Bone marrow (tissue), 2 donors: ENCODE results near the gene WNK1.
"Not testable (repeated sequence)": the region's sequence is repeated elsewhere in the genome, so short reads cannot be mapped to it uniquely, and the experiment has no call there.

Source experiments
- DNase-seq, 2 donors: peaks; one replicate each; lab custom pipeline; 2025; lab: John Stamatoyannopoulos, UW

WNK1 gene

DNA sequence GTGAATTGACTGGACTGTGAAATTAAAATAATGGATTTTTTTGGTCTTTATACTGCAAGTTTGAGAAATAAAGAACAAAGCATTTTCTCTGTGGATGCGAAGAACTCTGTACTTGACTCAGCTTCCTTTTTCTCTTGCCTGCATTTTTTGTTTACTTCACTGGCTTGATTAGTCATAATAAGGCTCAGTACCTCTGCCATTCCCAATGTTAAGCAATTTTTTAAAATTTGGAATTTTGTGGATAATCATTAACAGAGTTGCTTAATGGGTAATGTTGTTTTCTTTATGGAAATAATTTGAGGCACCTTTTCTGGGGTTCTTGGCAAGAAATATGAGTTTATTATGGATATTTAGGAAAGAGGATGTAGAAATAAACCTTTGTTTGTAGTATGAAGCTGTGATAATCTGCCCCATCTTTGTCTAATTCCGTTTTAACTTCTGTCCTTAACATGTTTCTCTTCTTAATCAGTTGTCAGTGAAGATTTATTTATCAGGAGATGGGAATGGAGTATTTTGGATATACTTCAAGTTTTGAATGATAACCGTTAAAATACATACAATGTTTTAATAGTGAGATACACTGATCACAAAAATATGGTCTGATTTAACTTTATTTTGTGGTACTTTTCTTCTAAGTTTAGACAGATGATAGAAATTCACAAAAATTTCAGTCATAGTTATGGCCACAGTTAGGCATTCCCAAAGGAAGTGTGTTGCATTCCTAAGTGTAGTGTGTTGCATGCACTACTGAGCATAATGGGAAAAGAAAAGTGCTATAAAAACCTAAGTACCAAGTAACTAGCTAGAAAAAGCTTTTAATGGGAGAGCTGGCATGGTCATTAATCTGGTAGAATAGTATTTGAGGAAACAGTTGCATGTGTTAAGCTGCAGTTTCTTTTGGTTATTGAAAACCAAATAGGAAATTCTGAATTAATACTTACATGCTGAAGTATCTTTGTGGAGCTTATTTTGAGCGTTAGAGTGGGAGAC, 27.7 kb downstream of the WNK1 start:
- peak in 1 of 2 donors; percentile 48 for DNase-seq

DNA sequence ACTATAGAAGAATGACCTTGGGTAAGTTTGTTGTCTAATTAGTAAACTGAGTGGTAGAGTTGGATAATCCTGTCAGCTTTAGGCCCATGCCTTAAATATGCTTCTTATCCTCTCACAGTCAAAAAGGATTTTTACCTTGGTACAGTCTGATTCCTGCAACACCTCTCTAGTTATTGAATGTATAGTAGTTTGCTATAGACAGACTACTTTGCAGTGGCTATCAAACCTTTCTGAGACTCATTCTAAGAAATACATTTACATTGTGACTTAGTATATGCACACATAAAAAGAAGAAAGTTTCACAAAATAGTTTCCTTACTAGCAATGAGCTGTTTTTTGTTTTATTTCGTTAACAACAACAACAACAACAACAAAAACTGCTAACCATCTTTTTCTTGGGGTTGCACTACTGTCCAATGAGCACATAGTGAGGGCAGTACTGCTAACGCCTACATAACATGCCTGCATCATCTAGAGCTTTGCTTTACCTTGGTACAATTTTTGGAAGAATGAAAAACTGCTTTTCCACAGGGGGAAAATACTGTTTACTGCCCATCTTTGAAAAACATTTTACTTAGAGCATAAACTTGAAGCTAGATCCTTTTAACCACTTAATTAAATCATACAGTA, 28.5 kb downstream of the WNK1 start:
- no peak for DNase-seq

DNA sequence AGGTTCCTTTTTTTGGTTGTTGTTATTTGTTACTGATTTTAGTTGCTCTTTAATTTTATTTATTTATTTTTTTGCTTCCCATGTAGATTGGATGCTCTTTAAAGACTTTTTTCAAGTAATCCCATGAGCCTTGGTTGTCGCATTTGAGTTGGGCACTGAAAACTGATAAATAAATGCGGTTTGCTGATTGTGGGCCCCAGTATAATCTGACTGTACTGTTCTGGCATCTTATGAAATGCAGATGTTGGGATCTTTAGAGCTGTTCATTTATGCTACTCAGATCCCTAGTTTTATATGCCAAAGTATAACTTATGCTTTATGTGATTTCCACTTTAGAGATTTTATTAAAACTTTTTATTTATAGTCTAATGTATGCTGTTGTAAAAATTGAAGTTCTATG, 33.3 kb downstream of the WNK1 start:
- no peak for DNase-seq

DNA sequence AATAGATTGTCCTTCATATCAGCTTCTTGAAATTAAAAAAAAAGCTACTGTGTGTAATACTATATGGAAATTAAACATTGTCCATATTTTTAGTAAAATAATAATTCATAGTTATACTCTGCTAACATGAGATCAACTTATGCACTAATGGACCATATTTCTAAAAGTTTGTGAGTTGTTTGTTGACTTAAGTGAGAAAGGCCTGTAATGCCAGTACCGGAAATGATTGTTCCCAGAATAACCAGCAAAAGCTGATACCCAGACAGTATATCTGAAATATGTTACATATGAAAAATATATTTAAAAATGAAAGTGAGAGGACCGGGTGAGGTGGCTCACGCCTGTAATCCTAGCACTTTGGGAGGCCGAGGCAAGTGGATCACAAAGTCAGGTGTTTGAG, 35.9 kb downstream of the WNK1 start:
- no peak for DNase-seq

DNA sequence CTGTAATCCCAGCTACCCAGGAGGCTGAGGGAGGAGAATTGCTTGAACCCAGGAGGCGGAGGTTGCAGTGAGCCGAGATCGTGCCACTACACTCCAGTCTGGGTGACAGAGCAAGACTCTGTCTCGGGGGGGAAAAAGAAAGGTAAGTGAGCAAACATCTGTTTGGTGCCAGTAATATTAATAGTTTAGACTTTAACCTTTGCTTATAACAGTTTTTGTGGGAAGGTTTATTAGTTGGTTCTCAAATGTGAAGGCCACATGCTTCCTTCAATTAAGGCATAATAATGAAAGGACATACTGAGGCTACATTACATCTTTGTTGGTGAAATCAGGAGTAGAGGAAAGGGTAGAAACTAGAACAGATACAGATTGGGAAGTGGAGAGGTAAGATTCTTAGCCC, 36.4 kb downstream of the WNK1 start:
- not testable (repeated sequence) for DNase-seq

DNA sequence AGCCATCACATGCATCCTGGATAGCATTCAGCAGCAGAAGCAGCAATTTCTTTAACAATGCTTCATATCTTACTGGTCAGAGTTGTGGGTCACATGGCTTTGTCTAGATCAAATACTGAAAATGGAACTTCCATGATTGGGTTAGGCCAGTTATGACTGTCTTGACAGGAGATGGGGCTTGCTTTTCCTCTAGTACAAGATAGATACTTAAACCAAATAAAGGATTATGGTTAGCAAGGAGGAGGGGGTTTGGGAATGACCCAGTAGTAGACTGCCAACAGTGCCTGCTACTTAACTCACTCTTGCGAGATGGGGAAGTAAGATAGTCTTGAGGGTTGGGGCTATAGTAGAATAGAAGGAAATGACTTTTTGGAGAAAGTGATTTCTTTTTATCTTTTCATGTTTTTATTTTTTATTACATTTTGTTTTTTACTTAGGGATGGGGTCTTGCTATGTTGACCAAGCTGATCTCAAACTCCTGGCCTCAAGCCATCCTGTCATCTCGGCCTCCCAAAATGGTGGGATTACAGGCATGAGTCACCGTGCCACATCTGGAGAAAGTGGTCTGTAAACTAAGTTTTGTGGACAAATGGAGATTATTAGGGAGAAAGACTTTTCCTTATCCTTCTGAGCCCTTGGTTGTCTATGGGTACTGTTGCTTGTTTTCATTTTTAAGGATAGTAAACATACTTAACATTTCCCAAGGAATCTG, 37.6 kb downstream of the WNK1 start:
- peak in 1 of 2 donors; percentile 10 for DNase-seq

DNA sequence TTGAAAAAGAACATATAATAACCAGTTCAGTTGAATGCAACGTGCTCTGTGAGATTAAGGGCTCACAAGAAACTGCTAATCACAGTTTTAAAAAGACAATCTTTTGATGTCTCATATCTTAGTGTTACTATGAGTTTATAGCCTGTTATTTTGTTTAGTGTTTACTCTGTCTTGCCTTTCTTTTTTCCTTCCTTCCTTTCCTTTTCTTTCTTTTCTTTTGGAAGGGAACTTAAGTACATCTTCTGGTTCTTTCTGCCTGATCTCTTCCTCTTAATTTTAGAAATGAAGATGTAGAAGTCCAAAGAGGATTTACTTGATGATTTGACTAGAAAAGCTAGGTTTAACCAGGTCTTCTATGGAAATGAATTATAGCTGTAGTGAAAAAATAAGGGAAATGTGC, 38.2 kb downstream of the WNK1 start:
- DNase-seq = no peak

DNA sequence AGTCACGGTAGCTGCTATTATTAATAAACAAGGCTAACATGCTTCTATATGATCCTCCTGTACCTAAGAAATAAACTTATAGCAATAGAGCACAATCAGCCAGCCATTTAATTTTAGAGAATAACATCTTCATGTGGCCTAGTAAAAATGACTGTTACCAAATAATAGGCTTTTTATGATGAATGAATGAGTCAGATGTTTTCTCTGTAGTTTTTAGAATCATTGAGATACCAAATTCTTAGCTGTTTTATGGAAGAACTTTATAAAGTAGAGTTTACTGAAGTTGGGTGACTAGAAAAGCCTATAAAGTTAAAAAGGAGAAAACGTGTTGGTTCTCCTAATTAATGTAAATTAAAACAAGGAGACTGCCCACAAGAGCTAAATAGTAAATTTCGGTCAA, 40.7 kb downstream of the WNK1 start:
- no peak for DNase-seq

DNA sequence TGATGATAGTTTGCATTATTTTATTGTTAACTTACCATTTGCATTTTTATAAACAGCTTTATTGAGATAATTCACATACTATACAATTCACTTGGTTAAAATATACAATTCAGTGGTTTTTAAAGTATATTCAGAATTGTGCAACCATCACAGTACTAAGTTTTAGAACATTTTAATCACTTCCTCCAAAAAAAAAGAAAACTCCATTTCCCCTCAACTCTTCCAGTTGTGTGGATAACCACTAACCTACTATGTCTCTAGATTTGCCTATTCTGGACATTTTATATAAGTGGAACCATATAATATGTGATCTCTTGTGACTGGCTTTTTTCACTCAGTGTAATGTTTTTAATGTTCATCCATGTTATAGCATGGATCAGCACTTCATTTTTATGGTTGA, 41.3 kb downstream of the WNK1 start:
- DNase-seq = no peak

DNA sequence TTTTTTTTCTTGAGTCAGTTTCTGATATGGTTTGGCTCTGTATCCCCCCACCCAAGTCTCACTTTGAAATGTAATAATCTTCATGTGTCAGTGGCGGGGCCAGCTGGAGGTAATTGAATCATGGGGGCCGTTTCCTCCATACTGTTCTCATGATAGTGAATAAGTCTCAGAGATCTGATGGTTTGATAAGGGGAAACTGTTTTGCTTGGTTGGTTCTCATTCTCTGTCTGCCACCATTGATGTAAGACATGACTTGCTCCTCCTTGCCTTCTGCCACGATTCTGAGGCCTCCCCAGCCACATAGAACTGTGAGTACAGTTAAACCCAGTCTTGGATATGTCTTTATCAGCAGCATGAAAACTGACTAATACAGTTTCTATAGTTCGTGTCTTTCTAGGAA, 42.9 kb downstream of the WNK1 start:
- DNase-seq = peak in 1 of 2 donors; percentile 84

DNA sequence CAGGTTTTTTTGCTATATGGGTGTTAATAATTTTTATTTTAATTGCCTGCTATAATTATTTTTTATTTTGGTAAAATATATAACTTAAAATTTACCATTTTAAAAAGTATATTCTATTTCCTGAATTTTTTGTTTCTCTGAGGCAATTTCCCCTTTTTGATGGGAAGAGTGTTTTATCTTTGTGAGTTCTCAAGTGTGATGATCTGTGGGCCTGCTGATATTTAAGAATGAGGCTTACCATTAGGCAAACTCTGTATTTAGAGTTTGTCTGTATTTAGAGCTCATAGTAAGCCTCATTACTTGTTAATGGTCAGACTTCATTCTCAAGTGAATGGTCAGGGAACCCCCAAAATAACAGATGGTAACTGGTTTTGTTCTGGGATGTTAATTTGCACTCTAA, 48.0 kb downstream of the WNK1 start:
- DNase-seq = no peak

DNA sequence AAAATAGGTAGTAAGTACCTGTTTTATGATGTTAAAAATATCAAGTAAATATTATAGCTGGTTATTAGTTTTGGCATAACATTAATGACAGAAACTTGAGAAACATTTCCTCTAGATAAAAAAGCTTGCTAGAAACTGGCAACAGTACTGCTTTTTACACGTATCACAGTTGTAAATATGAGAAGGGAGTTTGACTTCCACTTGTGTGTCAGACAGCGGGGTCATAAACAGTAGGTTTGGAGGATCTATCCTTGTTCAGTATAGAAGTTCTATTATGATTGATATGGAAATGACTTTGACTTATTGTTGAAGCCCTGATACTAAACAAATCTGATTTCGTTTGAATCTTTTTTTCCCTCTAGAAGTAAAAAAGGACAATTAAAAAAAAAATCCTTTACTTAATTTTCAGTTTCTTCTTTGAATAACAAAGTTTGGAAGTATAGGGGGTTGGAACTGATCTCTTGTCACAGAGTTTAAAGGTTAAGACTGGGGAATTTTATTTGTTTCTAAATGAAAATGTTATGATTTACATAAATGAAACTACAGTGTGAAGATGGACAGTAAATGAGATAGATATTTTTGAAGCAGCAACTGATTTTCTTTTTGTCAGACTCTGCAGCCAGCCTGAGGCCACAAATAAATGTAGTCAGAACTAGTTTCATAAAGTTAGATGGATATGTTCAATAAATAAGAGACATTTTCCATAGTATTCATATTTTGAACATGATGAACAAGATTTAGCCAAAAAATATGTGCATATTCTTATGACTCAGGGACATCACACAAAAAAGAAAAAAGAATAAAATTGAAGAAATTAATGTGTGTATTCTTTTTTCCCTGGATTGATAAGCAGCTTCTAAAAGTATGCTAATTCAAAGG, 50.1 kb downstream of the WNK1 start:
- DNase-seq = no peak

DNA sequence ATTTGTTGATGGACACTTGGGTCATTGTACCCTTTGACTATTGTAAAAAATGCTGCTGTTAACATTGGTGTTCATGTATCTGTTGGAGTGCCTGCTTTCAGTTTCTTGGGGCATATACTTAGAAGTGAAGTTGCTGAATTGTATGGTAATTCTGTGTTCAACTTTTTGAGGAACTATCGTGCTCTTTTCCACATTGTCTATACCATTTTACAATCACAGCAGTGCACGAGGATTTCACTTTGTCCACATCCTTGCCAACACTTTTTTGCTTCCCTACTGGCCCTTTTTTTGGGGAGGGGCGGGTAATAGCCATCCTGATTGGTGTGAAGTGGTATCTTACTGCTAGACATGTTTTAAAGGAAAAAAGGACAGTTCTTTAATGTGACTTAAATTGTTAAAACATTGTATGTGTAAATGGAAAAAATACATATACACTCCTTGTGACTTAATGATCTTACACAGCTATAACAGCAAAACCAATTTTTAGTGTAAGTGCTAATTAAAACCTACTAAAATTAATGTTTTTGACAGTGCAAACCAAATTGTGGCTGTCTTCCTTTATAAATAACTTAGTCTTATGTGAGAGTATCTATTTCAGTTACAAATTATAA, 52.7 kb downstream of the WNK1 start:
- peak in 1 of 2 donors; percentile 68 for DNase-seq

DNA sequence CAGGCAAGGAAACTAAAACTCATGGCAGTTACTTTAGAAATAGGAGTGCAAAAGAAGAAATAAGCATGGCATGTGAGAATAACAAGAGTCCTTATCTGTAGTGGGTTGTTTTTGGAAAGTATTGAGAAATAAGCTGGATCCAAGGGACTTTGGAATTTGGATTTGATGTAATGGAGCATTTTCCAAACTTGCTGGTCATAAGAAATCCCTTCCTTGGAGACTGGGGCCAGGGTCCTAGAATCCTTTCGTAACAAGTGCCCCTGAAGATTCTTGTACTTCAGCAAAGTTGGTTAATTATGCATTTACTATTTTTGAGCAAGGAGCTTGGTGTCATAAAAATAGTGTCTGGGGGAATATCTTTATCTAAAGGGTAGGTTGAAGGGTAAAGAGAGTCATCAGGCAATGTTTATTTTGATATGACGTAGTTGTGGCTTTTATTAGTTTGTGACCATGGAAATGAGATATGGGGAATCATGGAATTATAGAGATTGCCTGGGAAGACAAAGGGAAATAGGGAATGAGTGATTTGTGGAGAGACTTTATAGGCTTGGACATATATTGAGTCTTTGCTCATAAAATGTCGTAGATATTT, 53.9 kb downstream of the WNK1 start:
- no peak for DNase-seq

DNA sequence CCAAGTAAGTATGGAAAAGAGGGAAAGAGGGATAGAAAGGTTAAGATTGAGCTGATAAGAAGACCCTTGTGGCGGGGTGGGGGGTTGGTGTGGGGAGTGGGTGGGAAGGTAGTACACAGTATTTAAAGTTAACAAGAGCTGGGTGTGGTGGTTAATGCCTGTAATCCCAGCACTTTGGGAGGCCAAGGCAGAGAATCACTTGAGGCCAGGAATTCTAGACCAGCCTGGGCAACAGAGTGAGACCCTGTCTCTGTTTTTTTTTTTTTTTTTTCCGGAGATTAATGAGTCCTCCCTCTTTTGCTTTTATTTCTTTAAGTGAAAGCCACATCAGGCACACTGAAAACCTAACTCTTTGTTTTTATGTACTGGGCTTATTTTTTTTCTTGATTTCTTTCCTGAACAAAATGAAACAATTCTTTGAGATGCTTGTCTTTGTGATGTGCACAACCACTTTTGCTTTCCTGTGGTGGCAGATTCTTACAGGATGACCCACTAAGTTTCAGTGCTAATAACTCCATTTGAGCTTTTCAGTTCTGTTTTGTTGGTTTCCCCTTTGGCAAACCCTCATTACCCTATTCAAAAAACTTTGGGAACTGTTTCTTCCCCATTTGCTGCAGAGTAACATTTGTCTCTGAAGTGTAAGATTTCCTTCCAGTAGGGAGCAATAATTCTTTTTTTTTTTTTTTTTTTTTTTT, 54.8 kb downstream of the WNK1 start:
- peak in 1 of 2 donors; percentile 6 for DNase-seq

DNA sequence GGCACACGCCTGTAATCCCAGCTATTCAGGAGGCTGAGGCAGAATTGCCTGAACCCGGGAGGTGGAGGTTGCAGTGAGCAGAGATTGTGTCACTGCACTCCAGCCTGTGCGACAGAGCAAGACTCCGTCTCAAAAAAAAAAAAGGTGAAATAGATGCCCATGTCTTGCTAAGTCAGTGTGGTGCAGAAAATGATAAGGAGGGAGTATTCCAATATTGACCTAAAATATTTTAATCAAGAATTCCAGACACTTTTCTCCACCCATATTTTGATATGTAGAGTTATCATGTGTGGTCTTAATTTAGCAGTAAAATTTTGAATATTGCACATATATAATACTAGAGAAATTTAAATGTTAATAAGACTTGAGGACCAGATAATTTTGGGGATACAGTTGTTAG, 57.7 kb downstream of the WNK1 start:
- no peak for DNase-seq

DNA sequence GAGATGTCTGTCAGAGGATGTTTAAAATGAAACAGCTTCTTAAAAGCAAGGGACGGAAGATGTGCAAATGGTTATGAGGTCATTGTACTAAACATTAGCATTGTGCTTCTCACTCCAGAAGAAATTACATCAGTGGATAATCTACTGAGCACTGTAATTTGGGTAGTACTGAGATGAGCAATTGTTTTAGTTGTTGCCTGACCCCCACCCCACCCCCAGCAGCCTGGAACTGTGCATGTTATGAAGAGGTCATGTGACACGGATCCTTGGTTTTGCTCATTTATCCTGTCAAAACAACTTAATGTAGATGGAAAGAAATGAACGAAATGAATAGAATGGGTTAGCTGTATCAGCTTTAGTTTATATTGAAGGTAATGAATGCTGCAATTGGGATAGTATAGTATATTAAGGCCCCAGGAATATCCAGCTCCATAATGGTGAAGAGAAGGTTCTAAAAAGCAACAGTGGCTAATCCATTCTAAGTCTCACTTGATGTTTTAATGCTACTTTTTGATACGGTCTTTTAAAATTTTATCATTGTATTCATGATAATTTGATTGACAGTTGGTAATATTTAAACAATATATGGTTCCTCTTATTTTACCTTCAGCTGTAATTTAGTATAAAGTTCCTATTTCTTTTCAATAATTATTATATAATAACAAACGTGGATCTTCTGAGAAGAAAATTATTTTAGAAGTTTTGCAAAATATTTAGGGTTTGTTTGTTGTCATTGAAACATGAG, 58.5 kb downstream of the WNK1 start:
- DNase-seq = no peak

DNA sequence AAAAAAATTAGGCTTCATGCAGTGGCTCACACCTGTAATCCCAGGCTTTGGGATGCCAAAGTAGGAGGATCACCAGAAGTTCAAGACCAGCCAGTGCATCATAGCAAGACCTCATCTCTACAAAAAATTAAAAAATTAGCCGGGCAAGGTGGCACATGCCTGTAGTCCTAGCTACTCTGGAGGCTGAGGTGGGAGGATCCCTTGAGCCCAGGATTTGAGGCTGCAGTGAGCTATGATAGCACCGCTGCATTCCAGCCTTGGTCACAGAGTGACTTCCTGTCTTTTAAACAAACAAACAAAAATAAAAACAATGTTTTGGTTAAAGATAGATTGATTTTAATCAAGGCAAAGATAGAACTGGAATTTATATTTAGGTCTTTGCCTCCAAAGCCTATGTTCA, 60.6 kb downstream of the WNK1 start:
- DNase-seq = no peak

DNA sequence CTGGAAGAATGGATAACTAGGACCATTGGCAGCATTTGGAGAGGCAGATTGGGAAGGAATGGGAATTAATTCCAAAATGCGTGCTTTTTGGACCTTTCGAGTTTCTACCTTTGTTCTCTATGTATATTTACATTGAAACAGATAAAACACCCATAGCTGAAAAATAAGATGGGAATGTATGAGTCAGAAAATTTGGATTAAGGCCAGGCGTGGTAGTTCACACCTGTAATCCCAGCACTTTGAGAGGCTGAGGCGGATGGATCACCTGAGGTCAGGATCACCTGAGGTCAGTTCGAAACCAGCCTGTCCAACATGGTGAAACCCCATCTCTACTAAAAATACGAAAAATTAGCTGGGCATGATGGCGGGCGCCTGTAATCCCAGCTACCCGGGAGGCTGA, 65.1 kb downstream of the WNK1 start:
- DNase-seq = not testable (repeated sequence)
